SH-SY5Y (cell line): Measurements from ENCODE around the gene ARHGAP5.

Experiments
- GATA2 ChIP-seq: IDR thresholded peaks from 2 replicates; pipeline ENCODE4 v1.6.1; 2011; ENCODE audit warnings: mild to moderate bottlenecking, low read depth, low read length
- GATA3 ChIP-seq: IDR thresholded peaks from 2 replicates; pipeline ENCODE4 v1.6.1; 2011; ENCODE audit warnings: low read depth, mild to moderate bottlenecking, low read length, moderate library complexity

DNA sequence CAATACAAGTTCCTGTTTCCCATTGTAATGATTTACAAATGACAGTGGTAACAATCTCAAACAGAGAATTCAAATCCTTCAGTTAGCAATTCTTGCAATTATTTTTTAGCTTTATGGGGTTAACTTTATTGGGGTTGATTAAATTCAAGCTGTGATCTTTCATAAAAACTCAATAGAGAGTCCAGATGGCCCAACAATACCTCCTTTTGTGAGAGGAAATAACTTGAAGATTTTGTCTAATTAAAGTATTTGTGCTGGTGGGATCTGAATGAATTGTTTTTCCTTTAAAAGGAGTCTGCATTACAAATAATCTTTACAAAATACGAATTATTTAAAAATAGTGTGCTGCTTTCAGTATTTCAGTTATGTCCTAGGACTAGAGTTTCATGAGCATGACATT lies 4.4 kb upstream of the ARHGAP5 start:
- TF ChIP-seq GATA2 (no peak), GATA3 (no peak)
